Measurements from ENCODE around the gene DYRK1A.

Gene DYRK1A

DNA sequence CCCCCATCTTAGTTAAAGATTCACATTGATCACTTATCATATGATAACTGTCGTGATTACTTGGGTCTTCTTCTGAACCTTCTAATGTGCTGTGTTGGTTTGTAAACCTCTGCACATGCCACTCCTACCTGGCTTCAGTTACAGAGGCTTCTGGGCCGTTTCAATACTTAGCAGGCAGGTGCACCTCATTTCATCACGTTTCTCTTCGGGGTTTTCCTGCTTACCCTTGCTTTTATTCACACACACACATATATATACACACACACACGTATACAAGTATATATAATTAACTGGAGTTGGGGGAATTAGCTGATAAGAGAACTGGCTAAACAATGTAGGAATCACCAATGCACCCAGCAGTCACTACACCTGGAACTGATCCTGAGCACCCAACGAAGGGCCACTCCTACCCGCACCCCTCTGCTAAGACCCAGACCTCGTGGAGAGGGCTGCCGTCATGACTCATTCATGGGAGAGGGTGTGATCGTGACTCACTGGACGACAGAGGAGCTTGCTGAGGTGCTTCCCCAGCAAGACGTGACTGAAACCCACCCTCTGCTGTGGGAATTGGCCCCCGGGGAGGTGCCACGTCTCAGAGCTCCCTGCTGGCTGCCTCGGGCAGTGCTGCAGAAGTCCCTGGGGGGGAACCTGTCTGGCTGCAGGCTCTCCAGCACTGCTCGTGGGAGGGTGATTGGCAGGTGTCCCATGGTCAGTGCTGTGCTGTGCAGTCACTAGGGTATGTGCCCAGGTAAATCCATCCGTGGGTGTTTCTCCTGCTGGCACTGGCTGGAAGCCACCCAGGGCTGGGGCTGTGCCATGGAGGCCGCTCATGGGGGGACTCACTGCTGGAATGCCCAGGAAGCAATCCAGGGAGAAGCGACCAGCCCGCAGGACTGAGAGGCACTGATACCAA lies 166.6 kb downstream of the DYRK1A start:
- TF ChIP-seq EZH2phosphoT487 (IDR thresholded peaks at IDR 0.05; ENCODE audit: borderline replicate concordance): no peak
- TF ChIP-seq, protein P1, sequence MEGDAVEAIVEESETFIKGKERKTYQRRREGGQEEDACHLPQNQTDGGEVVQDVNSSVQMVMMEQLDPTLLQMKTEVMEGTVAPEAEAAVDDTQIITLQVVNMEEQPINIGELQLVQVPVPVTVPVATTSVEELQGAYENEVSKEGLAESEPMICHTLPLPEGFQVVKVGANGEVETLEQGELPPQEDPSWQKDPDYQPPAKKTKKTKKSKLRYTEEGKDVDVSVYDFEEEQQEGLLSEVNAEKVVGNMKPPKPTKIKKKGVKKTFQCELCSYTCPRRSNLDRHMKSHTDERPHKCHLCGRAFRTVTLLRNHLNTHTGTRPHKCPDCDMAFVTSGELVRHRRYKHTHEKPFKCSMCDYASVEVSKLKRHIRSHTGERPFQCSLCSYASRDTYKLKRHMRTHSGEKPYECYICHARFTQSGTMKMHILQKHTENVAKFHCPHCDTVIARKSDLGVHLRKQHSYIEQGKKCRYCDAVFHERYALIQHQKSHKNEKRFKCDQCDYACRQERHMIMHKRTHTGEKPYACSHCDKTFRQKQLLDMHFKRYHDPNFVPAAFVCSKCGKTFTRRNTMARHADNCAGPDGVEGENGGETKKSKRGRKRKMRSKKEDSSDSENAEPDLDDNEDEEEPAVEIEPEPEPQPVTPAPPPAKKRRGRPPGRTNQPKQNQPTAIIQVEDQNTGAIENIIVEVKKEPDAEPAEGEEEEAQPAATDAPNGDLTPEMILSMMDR (conservative IDR thresholded peaks at IDR 0.05; ENCODE audit: low read length): no peak; the same call in 1 of the 2 replicates
- Histone ChIP-seq H2AFZ (ENCODE audit: low read length) (no peak overlapping the region), H3K9ac (ENCODE audit: low read depth, low read length, poor library complexity, severe bottlenecking) (no peak overlapping the region)

DNA sequence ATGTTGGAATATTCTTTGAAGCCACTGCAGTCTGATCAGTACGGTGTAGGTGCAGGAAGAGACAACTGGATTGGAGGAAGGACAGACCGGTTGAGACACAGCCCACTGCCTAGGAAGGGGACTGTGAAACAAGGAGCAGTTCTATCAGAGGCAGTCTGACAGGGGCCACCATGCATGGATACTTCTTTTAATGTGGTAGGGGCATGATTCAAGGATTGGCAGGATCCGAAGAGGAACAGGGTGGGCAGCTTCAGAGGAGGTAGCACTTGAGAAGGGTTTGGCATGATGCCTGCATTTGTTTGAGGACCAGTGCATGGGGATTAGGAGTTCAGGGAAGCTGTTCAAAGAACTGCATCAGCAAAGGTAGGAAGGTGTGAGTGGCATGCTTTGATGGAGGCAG lies 167.9 kb downstream of the DYRK1A start:
- TF ChIP-seq EZH2phosphoT487 (IDR thresholded peaks at IDR 0.05; ENCODE audit: borderline replicate concordance): no peak
- TF ChIP-seq, protein P1 (conservative IDR thresholded peaks at IDR 0.05; ENCODE audit: low read length): no peak
- Histone ChIP-seq H3K4me3 (ENCODE audit: low read length, poor library complexity, severe bottlenecking) (no peak overlapping the region), H4K20me1 (ENCODE audit: insufficient read depth, low read length, poor library complexity, severe bottlenecking) (no peaks in the 10 kb centered on the region), H2AFZ (ENCODE audit: low read length) (no peak overlapping the region), H3K79me2 (ENCODE audit: insufficient read depth, low read length) (no peaks in the 10 kb centered on the region), H3F3A (ENCODE audit: low read depth) (no peaks in the 10 kb centered on the region), H3K36me3 (ENCODE audit: insufficient read depth, low read length) (no peaks in the 10 kb centered on the region), H3K4me1 (ENCODE audit: insufficient read depth, low read length, poor library complexity, severe bottlenecking) (no peaks in the 10 kb centered on the region), H3K27me3 (ENCODE audit: insufficient read depth, low read length, poor library complexity, severe bottlenecking) (no peaks in the 10 kb centered on the region), H3K4me2 (ENCODE audit: low read depth, low read length, poor library complexity, severe bottlenecking) (no peak overlapping the region), H3K9me3 (ENCODE audit: insufficient read depth, low read depth, low read length) (no peaks in the 10 kb centered on the region), H3K9me2 (replicated peaks; ENCODE audit: low read depth, low read length) (no peaks in the 10 kb centered on the region), H3K9ac (ENCODE audit: low read depth, low read length, poor library complexity, severe bottlenecking) (no peak overlapping the region)

More for the DNA sequence above, 166.6 kb downstream of the DYRK1A start:
- no peaks in the 10 kb centered on the region for H3K27me3 ChIP-seq (ENCODE audit: insufficient read depth, low read length, poor library complexity, severe bottlenecking)
- H3K79me2 ChIP-seq (ENCODE audit: insufficient read depth, low read length): no peaks in the 10 kb centered on the region
- H3K4me3 ChIP-seq (ENCODE audit: low read length, poor library complexity, severe bottlenecking): no peak overlapping the region
- H4K20me1 ChIP-seq (ENCODE audit: insufficient read depth, low read length, poor library complexity, severe bottlenecking): no peaks in the 10 kb centered on the region
- H3K36me3 ChIP-seq (ENCODE audit: insufficient read depth, low read length): no peaks in the 10 kb centered on the region
- no peaks in the 10 kb centered on the region for H3K9me3 ChIP-seq (ENCODE audit: insufficient read depth, low read depth, low read length)
- no peaks in the 10 kb centered on the region for H3F3A ChIP-seq (ENCODE audit: low read depth)
- H3K4me2 ChIP-seq (ENCODE audit: low read depth, low read length, poor library complexity, severe bottlenecking): no peak overlapping the region
- no peaks in the 10 kb centered on the region for H3K4me1 ChIP-seq (ENCODE audit: insufficient read depth, low read length, poor library complexity, severe bottlenecking)
- no peaks in the 10 kb centered on the region for H3K9me2 ChIP-seq (replicated peaks; ENCODE audit: low read depth, low read length)

DNA sequence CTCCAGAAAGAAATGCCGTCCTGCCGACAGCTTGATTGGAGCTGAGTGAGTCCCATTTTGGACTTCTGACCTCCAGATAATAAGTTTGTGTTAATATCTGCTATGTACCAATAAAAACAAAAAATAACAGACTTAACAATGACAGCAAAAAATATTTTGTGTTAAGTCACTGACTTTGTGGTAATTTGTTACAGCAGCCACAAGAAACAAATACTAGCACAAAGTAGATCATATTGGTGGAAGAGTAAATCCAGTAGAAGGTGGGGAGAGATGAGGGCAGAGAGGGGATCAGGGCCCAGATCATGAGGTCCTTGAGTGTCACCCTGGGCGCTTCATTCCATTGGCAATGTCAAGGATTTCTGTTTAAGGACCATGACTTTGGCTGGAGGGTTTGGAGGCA lies 168.6 kb downstream of the DYRK1A start:
- Histone ChIP-seq H2AFZ (ENCODE audit: low read length) (no peak overlapping the region), H3K79me2 (ENCODE audit: insufficient read depth, low read length) (no peaks in the 10 kb centered on the region), H4K20me1 (ENCODE audit: insufficient read depth, low read length, poor library complexity, severe bottlenecking) (no peaks in the 10 kb centered on the region), H3K36me3 (ENCODE audit: insufficient read depth, low read length) (no peaks in the 10 kb centered on the region), H3K9ac (ENCODE audit: low read depth, low read length, poor library complexity, severe bottlenecking) (no peak overlapping the region), H3K4me3 (ENCODE audit: low read length, poor library complexity, severe bottlenecking) (no peak overlapping the region), H3K4me1 (ENCODE audit: insufficient read depth, low read length, poor library complexity, severe bottlenecking) (no peaks in the 10 kb centered on the region), H3K9me2 (replicated peaks; ENCODE audit: low read depth, low read length) (no peaks in the 10 kb centered on the region), H3K9me3 (ENCODE audit: insufficient read depth, low read depth, low read length) (no peaks in the 10 kb centered on the region), H3K4me2 (ENCODE audit: low read depth, low read length, poor library complexity, severe bottlenecking) (no peak overlapping the region), H3F3A (ENCODE audit: low read depth) (no peaks in the 10 kb centered on the region), H3K27me3 (ENCODE audit: insufficient read depth, low read length, poor library complexity, severe bottlenecking) (no peaks in the 10 kb centered on the region)
- TF ChIP-seq, protein P1 (conservative IDR thresholded peaks at IDR 0.05; ENCODE audit: low read length): no peak
- TF ChIP-seq EZH2phosphoT487 (IDR thresholded peaks at IDR 0.05; ENCODE audit: borderline replicate concordance): no peak
